Measurements from ENCODE around the gene TRIOBP.

GRCh38 chr22:37748659-37749058 lies 51.8 kb downstream of the TRIOBP start:
- TF ChIP-seq EZH2 (IDR thresholded peaks at IDR 0.05; ENCODE audit: low read length) (no peak), CTCF (optimal IDR thresholded peaks at IDR 0.05 in 1 of 3, IDR thresholded peaks at IDR 0.05 in 1 of 3, conservative IDR thresholded peaks at IDR 0.05 in 1 of 3; ENCODE audit: extremely low read depth in 1 of 3, insufficient read depth in 2 of 3, low read length in 3 of 3) (no peak)
